GM23248 (cell line): ENCODE data around the gene STK40.

Experiments
- EZH2 ChIP-seq: fragments of 200-600 bp; sonication (generic); IDR thresholded peaks from 2 replicates; pipeline ENCODE4 v1.6.1; 2018; ENCODE audit warnings: antibody characterized with exemption, mild to moderate bottlenecking; ENCODE audit not compliant: insufficient read depth, poor library complexity, severe bottlenecking
- EZH2phosphoT487 ChIP-seq: fragments of 200-600 bp; sonication (generic); IDR thresholded peaks from 2 replicates; pipeline ENCODE4 v1.6.1; 2018; ENCODE audit warnings: antibody characterized with exemption, moderate library complexity, mild to moderate bottlenecking, low read depth; ENCODE audit not compliant: insufficient read depth

DNA sequence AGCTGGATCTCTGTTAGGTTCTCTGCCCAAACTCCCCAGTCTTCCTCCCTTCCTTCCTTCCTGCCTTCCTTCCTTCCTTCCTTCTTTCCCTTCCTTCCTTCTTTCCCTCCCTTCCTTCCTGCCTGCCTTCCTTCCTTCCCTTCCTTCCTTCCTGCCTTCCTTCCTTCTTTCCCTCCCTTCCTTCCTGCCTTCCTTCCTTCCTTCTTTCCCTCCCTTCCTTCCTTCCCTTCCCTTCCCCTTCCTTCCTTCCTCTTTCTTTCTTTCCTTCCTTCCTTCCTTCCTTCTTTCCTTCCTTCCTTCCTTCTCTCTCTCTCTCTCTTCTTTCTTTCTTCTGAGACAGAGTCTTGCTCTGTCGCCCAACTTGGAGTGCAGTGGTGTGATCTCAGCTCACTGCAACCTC is 20.7 kb upstream of the STK40 start:
- TF ChIP-seq EZH2phosphoT487 (no peak), EZH2 (no peak)
